HPDE6-E6E7 (cell line): ENCODE data around the gene MAPRE3.

Experiments
- DNase-seq: peaks from one replicate; pipeline ENCODE4 v3.0.0; 2011; ENCODE audit warnings: missing footprints; ENCODE audit errors: extremely low spot score

The MAPRE3 gene

DNA sequence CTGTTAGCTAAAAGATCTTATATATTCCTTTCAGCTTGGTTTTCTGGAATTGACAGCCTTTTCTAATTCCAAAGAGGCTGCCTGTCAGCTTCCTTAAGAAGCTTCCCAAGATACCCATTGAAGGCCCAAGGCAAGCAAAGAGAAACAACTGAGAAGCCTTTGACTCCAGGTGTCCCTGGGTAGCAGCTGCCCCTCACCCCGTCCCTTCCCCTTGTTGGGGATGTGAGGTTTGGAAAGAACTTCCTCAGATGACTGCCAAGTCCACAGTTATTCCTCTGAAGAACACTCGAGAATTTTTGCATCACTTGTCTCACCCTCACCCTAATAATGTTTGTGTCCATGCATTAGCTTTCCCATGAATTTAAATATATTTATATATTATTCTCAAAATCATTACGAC lies 13.3 kb downstream of the MAPRE3 start:
- no peak for DNase-seq

DNA sequence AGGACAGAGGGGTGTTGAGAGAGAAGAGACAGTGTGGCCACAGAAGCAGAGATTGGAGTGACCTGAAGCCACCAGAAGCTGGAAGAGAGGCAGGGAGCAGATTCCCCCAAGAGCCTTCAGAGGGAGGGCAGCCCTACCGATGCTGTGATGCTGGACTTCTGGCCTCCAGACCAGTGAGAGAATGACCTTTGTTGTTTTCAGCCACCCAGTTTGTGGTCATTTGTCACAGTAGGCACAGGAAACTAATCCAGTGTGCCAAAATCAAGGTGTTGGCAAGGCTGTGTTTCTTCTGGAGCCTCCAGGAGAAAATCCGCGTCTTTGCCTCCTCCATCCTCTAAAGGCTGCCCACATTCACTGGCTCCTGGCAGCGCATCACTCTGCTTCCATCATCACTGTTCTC lies 15.4 kb downstream of the MAPRE3 start:
- no peak for DNase-seq

DNA sequence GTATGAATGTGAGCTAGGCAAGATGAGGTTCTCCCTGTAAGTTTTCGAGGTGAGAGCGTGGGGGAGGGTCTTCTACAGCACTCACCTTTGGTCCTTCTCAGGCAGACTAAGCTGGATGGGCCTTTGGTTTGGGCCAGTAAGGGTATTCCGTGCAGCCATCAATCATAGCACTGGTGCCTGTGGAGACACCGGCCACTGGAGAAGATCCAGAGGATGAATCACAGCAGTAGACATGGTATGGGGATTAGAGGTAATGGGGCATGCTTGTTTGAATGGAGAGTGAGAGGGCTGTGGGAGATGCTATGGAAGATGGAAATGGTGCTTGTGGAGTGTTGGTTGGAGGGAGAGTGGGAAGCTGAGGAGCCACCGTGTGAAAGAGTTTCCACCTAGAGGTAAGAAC lies 16.1 kb downstream of the MAPRE3 start:
- no peak for DNase-seq

- no peak for DNase-seq
Observed at GRCh38 chr2:26988058-26988860, 17.8 kb downstream of the MAPRE3 start.

DNA sequence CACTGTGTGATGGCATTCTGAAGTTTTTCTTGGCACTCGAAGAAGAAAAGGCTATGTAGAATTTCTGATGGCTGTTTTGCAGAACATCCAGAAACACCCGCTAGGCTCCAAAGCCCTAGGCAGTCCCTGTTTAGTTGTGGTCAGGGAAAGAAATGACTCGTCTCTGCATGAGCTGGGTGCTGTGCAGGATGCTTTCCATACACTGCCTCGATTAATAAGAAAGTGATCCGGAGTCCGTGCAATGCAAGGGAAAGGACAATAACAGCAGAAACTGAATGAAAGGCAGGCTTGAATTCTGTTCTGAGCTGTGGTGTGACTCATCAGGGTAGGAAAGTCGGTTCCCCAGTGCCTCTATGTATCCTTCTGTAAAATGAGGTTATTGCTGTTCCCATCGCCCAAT lies 18.7 kb downstream of the MAPRE3 start:
- no peak for DNase-seq

DNA sequence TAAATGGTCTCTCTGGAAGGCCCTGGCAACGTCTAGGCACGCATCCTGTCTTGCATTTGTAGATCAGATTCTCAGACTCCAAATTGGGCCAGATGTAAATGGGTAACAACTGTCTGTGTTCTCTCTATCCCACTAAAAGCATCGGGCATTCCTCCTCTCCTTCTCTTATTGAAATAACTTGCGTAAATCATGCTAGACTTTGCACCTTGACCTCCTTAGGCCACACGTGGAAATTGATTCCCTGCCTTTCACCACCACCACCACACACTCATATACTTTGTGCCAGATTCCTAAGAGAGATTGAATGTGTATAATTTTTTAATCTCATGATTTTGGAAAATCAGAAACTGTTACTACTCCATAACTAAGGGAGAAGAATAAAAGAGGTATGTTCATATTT lies 21.3 kb downstream of the MAPRE3 start:
- DNase-seq, result no peak

GRCh38 chr2:26993768-26994167 lies 23.3 kb downstream of the MAPRE3 start:
- no peak for DNase-seq

DNA sequence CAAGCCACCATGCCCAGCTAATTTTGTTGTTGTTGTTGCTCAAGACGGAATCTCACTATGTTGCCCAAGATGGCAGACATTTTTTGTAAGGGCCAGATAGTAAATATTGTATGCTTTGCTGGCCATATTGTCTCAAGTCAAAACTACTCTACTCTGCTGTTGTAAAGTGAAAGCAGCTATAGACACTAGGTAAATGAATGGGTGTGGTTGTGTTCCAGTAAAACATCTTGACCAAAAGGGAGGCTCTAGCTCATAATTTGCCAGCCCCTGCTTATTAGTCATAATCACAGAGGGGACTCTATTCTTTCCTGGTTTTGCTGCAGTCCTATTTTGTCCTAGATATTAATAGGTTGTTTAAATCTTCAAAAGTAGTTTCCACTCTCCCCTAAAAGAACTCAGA lies 24.5 kb downstream of the MAPRE3 start:
- DNase-seq, result no peak

DNA sequence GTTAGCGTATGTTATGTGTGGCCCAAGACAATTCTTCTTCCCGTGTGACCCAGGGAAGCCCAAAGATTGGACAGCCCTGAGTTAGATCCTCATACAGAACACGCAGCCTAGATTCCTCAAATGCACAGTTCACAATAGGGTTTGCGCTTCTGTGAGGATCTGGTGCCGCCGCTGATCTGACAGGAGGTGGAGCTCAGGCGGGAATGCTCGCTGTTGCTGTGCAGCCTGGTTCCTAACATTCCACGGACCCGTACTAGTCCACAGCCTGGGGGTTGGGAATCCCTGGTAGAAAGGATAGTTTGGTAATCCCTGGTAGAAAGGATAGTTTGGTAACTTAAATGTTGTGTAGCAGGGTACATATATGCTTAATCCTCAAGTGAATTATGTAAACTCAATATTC lies 27.0 kb downstream of the MAPRE3 start:
- DNase-seq, result no peak

DNA sequence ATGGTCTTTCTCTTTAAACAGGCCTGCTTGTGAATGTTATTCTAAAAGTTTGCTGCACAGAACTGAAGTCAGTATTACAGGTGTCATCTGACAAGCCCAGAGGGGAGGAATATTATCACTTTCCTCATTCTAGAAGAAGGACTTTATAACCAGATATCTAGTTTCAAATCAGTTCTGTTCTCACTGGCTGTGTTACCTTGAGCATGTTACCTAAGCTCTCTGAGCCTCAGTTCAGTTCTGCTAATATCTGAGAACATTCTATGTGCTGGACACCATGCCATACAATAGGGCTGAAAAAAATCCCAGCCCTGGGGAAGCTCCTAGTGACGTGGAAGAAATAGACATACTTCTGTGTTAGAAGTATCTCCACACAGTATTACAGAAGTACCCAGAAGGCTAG lies 27.9 kb downstream of the MAPRE3 start:
- DNase-seq, result no peak

DNA sequence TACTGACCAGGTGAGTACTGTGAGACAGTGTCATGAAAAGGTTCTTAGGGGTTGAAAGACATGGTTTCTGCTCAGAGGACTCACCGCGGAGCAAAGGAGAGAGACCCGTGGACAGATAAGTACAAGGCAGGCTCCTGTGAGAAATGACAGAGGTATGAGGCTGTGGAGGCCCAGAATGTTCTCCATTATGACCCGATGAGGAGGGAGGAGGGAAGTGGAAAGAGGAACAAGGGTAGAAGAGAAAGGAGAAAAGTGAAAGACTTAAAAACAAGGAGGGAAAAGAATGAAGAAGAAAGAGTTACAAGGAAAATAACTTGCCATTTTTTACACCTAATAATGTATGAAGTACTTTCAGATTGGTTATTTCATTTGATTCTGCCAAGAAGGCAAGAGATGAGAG lies 29.8 kb downstream of the MAPRE3 start:
- DNase-seq, result no peak

- no peak for DNase-seq
Observed at GRCh38 chr2:27000995-27001394, 30.6 kb downstream of the MAPRE3 start.

GRCh38 chr2:27001950-27002349 lies 31.5 kb downstream of the MAPRE3 start:
- DNase-seq, result no peak

- DNase-seq, result no peak
Observed at GRCh38 chr2:27003007-27003406, 32.6 kb downstream of the MAPRE3 start.

DNA sequence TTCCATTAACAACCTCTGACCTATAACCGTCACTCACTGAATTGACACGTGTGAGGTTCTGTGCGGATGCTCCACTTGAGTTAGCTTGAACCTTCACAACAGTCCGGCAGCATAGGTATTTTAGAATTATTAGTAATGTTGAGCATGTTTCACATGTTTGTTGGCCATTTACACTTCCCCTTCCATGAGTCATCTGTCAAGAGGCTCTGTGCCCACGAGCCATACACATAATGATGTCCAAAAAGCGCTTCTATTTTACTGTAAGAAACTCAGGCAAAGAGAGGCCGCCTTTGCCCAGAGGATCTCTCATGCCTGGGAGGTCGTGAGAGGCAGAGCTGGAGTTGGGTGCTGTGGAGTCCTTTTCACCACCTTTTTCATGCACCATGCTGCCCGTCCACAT lies 33.4 kb downstream of the MAPRE3 start:
- DNase-seq, result no peak

DNA sequence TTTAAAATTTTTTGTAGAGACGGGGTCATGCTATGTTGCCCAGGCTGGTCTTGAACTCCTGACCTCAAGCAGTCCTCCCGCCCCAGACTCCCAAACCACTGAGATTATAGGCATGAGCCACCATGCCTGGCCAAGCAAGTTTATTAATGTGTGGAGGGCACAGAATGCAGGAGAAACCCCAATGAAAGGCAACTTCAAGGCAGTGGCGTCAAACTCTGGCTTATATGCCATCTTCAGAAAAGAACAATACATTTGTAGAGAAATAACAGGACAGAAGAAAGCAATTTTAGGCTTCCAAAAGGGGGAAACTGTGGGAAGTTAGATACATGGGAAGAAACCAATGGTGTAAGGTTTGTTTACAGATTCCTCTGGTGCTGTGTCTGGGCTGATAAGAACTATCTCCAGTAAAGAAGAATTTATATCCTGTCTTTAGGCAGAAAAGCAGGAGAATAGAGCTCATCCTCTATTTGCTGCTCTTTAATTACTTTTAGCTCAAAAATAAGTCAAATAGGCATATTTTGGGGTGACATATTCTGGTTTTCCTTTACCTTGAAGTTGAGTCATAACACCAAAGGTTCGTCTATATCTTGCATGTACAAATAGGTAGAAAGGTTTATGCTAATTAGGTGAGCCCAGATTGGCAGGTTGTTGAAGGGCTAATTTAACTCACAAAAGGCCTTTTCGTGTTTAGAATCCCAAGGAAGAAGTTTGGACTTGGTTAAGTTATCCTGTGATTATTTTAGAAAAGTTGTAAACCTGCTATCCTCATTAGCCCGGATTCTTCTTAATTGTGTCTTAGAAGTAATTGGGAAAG lies 36.4 kb downstream of the MAPRE3 start:
- DNase-seq, result no peak

- DNase-seq, result no peak
Observed at GRCh38 chr2:27007416-27008374, 37.3 kb downstream of the MAPRE3 start.

GRCh38 chr2:27008678-27009077 lies 38.2 kb downstream of the MAPRE3 start:
- no peak for DNase-seq

- DNase-seq, result no peak
Observed at GRCh38 chr2:27009083-27009482, 38.6 kb downstream of the MAPRE3 start.

DNA sequence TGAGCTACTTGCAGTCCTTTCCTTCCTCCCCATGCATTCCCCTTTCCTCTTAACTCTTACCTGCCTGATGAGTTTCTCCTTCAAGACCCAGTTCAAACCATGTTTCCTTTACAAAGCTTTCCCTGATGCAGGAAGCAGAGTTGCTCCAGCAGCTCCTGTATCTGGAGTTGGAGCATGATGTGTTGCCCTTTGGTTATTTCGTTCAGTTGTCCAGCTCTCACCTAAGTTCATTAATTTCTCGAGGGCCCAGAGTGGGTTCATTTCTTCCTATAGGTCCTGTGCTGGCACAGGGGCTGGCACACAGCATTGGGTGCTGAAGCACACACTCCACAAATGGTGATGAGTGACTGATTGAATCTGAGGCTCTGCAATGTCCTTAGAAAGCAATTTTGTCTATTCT lies 39.3 kb downstream of the MAPRE3 start:
- no peak for DNase-seq

GRCh38 chr2:27010139-27010538 lies 39.7 kb downstream of the MAPRE3 start:
- no peak for DNase-seq

GRCh38 chr2:27013738-27014137 lies 43.3 kb downstream of the MAPRE3 start:
- no peak for DNase-seq
